NCI-H524 (cell line): ENCODE results near the gene NACC1.
"Not testable (repeated sequence)": the region's sequence is repeated elsewhere in the genome, so short reads cannot be mapped to it uniquely, and the experiment has no call there.

ENCODE experiments used
- DNase-seq, 2 experiments: peaks; one replicate each; lab custom pipeline; 2025; lab: John Stamatoyannopoulos, UW

NACC1 gene

DNA sequence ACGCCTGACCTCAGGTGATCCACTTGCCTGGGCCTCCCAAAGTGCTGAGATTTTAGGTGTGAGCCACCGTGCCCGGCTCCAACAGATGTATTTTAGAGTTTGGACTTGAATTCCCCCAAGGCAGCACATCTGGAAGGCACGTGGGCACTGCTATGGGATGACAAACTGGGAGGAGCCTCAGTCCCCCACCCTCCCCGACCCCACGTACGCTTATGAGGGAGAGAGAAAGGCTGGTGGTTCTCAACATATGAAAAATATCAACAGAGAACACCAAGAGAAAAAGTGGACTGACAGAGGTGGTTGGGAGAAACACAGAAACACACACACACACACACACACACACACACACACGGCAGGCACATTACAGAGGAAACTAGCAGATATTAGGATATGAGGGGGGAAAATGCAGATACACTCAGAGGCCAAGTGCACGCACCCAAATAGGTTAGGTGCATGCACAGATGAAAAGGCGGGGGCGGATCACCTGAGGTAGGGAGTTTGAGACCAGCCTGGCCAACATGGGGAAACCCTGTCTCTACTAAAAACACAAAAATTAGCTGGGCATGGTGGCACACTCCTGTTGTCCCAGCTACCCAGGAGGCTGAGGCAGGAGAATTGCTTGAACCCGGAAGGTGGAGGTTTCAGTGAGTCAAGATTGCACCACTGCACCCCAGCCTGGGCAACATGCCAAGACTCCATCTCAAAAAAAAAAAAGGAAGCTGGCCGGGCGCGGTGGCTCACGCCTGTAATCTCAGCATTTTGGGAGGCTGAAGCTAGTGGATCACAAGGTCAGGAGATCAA is 28.9 kb downstream of the NACC1 start:
- DNase-seq: no peak

DNA sequence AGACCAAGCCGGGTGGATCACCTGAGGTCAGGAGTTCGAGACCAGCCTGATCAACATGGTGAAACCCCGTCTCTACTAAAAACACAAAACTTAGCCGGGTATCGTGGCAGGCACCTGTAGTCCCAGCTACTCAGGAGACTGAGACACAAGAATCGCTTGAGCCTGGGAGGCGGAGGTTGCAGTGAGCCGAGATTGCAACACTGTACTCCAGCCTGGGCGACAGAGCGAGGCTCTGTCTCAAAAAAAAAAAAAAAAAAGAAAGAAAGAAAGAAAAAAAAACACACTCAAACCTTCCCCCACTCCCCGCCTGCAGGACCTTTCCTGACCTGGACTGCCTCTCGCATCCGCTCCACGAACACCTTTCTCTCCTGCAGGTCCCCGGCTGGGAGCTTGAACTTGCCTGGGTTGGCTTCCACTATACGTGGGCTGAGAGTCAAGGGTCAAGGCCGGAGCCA is 31.1 kb downstream of the NACC1 start:
- not testable (repeated sequence) for DNase-seq

DNA sequence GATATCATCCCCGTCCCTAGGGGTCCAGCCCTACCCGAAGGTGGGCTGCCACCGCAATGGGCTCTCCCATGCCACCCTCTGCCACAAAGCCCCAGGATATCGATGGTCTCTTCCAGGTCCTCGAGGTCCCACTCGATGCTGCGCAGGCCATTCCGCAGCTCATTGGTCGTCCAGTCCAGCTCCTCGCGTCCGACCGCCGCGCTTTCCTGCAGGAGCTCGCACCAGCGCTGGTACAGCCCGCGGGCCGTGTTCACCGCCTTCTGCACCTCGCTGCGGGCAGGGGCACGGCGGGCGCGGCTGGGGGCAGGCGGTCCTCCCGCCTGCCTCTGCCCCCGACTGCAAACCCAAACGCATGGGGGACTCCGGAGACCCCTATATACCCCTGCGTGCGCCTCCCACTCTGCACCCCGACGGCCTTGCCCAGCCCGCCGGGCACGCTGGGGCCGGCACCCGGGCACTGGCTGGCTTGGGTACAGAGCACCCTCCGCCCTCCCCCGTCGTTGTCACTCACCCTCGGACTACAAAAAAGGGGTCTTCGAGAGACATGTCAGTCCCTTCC is 31.6 kb downstream of the NACC1 start:
- DNase-seq: peak in 1 of 2 experiments; percentile 60

DNA sequence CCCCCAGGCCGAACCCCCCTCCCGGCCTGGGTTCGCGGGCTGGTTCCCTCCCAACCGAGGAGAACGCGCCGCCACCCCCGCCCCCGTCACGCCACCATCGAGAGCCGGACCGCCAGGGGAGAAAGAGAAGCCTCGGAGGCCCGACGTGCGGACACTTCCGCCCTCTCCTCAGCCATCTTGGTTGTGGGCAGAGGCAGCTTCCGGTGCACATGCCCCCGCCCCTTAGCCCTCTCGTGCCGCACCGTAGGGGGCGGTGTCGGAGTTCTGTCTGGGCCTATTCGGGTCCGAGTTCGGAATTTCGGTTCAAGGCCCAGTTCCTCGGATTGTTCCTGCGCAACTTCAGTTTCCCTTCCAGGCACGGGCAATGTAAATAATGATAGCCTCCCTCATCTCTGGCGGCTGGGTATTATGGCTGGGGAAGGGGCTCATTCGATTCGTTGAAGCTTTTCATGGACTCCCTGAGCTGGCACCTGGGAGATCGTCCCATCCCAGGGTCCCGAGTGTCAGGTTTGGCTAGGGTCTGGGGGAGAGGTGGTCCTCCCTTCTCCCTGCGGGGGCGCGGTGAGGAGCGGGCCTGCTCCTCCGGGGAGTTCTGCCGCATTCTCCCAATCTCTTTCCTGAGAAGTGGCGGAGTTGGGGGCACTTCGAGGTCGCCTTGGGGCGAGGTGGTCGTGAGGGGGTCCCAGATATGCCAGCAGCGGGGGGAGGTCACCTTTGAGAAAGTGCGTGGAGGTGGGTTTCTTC is 32.3 kb downstream of the NACC1 start, which contains the start of the genes IER2 and STX10:
IER2 (plus strand) TSS at position 225 of the 744 bp plus-strand sequence. CDS start 2,776 bp downstream, outside the sequence.
STX10 (minus strand) TSS at position 189 of the 744 bp plus-strand sequence. CDS start 202 bp downstream, outside the sequence.
- DNase-seq: peak; percentile 92 to 94

DNA sequence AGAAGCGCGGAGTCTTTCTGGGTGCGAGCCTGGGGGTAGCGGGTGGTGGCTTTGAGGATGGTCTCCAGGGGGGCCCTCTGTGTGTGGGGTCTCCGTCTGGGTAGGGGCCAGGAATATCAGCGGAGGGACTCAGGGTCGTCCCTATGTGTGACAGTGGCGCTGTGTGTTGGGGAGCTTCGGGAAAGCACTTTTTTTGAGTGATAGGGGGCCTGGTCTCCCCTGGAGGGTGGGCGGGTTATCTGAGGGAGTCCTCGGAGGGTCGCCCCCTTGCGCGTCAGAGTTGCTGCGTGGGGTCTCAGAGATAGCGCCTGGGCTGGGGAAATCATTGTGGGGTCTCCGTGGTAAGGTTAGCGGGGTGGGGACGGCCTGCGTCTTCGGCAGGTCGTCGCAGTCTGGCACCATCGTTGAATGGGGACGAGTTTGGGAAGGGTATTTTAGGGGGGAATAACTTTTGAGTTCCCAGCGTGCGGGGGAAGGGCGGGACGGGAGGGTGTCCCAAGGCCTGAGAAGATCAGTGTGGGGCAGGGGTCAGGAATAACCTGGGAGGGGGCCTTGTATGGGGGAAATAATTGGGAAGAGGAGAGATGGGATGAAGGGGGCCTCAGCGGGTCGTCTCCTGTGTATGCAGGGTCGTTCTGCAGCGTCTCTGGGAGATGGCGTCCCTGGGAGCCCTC is 33.0 kb downstream of the NACC1 start:
- DNase-seq: peak in 1 of 2 experiments; percentile 46

DNA sequence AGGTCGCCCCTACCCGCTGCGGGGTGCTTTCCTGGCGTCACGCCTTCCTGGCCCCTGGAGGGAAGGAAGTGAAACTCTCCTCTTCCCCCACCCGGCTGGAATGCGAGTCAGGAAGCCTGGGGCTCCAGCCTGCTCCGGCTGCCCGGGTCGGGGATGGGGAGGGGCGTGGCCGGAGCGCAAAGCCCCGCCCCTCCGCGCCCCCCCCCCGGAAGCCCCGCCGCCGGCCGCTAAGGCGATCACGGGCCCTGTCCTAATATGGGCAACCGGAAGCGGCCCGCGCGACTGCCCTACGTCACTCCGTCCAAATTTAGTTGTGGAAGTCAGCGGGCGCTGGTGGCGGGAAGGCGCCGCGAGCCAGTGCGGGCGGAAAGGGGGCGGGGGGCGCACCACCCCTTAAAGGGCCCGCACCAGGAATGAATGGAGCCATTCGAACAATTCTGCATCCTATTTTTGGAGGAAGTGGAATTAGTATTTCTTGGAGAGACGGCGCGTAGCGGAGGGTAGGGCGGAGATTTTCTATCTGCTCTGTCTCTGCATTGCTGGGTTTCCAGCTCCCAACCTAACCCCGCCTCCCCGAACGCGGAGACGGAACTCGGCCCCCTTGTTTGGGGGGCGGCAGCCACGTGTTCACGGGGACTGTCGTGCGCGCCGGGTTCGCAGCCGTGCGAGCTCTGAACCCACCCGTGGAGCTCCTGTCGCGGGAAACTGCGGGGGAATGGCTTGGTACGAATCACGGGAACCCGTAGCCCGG is 33.7 kb downstream of the NACC1 start:
- DNase-seq: peak; percentile 98

DNA sequence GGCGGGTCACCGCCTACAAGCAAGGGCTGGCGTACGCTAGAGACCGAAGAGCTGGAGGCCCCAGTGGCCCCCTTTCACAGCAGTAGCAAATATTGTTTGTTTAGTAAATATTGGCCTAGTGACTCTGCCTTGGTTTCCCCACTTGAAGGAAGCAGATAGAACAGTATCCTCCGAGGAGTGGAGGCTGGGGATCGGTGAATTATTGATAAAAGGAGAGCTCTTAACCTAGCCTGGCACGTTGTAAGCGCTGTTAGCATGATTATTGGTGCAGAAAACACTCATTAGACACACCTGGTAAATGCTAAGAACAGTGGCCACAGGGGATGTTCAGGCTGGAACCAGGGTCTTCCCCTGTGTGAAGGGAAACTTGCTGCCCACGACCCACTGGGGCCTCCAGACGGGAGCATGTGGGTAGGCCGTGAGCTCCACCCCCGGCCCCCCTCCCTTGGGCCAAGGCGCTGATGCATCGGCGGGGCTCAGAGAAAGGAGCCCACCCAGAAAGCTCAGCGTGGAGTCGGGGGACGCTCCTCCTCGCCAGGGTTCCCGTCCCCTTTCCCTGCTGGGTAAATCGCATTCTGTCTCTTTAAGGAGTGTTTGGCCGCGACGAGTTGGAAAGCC is 34.4 kb downstream of the NACC1 start:
- peak; percentile 95 to 98 for DNase-seq

DNA sequence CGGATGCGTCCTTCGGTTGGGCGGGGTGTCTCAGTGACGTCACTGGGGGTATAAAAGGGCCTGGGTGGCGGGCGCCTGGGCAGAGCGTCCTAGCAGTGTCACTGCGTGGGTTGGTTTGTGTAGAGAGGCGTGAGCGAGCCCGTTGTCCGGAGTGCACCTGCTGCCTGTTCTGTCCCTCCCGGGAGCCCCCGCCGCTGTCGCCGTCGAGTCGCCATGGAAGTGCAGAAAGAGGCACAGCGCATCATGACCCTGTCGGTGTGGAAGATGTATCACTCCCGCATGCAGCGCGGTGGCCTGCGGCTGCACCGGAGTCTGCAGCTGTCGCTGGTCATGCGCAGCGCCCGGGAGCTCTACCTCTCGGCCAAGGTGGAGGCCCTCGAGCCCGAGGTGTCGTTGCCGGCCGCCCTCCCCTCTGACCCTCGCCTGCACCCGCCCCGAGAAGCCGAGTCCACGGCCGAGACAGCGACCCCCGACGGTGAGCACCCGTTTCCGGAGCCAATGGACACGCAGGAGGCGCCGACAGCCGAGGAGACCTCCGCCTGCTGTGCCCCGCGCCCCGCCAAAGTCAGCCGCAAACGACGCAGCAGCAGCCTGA is 35.0 kb downstream of the NACC1 start:
- DNase-seq: peak in 1 of 2 experiments; percentile 73

DNA sequence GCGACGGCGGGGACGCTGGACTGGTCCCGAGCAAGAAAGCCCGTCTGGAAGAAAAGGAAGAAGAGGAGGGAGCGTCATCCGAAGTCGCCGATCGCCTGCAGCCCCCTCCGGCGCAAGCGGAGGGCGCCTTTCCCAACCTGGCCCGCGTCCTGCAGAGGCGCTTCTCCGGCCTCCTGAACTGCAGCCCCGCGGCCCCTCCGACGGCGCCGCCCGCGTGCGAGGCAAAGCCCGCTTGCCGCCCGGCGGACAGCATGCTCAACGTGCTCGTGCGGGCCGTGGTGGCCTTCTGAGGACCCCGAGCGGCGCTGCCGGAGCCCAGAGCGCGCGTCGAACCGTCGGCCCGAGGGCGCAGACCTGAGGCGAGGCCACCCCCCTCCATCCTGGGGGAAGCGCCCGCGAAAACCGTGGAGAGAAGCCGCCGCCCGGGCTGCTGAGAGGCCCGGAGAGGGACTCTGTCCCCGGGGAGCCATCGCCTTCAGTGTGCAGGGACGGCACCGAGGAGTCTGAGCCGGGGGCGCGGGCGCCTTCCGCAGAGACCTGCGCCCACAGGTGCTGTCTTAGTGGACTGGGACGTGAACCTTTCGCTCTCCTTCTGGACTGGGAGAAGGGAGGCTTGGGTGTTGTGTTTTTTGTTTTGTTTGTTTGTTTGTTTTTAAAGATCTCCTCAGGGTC is 35.6 kb downstream of the NACC1 start:
- peak in 1 of 2 experiments; percentile 72 for DNase-seq

DNA sequence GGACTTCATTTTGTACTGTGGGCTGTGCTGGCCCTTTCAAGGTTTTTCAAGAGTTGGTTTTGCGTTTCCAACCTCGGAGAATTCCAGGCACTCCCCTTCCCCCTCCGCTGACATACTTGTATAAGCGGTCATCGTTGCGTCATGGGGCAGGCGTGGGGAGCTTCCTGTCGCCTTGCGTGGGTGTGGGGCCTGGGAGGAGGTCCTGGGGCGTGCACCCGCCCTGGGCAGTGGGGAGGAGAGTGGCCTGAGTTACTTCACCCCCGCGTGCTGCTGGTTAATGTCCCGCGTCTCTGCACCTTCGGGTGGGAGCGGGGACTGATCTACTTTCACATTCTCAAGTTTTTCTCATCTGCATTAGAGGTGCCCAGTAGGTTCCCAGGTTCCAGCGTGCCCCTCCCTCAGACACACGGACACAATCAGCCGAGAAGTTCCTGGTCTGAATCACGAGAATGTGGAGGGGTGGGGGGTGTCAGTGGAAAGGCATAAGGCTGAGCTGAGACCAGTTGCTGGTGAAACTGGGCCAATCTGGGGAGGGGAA is 36.2 kb downstream of the NACC1 start:
- peak in 1 of 2 experiments; percentile 53 for DNase-seq

DNA sequence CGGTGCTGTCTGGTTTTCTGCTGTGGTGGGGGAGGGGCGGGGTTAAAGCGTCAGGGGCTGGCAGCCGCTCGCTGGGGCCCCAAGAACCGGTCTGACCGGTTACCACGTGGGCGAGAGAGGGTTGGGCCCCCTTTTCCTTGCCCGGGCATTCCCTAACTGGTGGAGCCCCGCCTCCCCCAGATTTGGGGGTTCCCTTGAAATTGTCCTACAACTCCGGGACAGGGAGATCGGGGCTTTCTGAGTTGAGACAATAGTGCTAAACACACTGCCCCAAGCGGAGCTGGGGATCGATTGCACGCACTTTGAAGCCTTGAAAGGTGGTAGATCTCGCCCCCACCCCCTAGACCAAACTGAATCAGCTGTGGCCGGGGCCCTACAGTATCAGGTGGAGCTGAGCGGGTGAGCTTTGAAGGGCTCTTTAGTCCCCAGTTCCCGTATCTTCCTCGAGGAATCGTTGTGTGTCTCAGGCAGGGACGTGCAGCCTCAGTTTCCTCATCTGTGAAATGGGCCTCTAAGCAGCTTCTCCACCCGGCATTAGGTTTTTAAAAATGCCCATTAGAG is 36.9 kb downstream of the NACC1 start:
- peak in 1 of 2 experiments; percentile 34 for DNase-seq

DNA sequence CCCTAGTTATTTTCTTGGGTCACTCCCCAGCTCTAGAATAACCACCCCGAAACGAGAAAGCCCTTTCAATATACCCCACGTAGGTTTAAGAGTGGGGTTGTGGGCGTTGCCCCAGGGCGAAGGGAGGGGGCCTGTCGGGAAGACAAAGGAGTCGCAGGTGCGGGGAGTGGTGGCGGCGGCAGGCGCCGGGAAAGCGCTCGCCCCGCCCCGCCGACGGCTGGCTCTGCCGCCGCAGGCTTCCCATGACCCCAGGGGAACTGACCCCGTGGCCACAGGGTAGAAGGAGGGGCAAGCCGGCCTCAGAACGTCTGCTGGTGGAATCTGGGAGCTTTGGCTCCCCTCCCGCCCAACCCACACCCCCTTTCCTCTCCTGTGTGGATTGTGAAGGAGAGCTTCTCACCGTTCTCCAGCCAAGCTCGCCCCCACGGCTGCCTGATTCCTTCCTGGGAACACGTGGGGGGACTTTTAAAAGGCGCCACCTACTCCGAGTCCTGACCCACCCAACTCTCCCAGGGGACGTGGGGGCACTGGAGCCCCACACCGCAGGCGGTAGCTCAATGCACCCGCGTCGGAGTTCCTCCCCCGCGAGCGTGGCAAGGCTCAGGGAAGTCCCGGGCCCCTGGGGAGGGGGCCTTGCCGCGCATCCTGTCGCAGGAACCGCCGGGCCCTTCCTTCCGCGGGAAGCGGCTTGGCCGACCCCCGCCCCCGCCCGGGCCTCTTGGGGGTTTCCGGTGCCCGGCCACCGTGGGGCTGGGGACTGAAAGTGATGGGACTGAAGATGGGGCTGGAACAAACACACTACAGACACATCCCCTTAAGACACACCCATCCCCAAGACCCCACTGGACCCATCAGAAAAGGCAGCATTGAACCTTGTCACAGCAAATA is 37.7 kb downstream of the NACC1 start:
- peak in 1 of 2 experiments; percentile 22 for DNase-seq

DNA sequence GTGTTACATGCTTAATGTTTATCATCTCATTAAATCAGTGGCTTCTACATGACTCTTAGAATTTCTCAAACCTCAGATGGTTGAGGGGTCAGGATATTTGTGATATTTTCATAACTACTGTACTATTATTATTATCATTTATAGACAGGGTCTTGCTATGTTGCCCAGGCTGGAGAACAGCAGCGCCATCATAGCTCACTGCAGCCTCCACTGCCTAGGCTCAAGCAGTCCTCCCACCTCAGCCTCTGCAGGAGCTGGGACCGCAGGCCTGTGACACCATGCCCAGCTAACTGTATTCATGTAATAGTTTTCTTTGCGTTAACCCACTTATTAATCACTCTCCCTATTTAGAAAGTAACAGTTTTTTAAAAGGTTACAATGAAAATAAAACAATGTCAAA is 41.6 kb downstream of the NACC1 start:
- DNase-seq: no peak

DNA sequence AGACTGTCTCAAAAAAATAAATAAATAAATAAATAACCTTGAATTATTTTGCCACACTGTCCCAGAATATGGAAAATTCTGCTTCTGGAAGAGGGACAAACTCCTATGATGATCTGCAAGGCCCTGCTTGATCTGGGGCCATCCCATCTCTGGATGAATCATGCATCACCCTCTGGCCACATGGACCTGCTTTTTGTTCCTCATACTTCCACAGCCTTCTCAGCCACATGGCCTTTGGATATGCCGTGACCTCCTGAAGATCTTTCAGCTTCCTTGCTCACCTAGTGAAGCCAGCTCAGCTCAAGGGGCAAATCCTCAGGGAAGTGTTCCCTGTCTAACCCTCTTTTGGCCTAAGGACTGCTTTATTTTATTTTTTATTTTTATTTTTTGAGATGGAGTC is 42.5 kb downstream of the NACC1 start:
- DNase-seq: no peak

DNA sequence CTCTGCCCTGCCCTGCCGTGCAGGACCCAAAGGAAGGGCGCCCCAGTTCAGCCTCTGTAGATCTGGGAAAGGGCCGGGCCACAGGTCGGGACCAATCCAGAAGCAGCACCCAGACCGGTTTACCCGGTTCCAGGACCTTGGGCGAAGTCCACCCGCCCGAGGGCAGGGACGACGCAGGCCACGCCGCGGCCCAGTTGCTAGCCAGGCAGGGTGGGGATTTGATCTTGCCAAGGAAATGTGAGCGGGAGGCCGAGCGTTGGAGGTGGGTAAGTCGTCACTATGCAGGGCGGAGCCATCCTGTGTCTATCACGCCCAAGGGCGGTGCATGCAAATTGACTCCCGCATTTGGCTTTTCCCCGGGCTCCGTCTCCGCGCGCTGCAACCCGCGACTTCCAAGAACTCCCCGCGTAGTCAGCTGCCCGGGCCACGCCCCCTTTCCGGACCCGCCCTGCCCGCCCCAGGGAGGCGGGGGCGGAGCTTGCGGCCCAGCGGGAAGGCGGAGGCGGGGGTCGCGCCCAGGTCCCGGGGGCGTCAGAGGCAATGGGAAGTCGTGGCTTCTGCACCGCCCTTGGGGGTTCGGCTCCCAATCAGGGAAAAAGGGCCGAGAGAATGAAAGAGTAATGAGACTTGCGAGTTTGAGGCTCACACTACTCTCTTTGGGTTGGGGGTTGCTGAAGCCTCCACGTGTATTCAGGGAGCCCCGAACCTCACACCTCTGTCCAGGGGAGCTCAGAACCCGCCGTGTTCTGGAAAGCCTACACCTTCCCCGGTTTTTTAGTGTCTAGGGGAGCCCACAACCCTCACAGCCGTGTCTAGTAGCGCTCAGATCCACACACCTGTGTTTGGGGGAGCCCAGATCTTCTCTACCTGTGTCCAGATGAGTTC is 44.9 kb downstream of the NACC1 start:
- DNase-seq: peak; percentile 91 to 95

DNA sequence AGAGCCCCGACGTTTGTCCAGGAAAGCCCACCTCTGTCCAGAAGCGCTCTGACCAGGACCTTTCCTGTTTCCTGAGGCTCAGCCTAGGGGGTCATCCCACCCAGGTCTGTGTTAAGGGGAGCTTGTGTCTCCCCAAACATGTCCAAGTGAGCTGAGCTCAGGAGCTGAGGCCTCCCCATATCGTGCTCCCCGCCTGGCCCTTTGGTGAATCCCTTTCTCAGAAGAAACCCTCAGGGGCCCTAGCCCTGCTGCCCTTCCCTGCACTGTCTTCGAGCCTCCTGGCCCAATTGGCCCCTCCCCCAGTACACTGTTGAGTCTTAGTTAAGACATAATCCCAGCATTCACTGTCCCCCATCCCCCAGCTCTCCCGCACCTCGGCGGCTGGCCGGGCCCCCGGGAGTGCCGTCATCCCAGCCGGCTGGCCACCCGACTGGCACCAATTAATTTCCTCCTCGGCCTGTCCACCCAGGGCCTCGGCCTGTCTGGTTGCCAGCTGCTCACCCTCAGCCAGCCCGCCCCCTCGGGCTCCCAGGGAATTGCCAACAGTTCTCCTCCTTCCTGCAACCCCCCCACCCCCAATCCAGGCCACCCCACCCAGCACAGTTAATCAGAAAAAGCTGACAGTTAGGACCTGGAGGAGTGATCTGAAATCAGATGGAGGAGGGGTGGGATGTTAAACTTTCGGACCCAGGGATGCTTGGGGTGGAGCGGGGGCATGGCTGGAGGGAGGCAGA is 45.7 kb downstream of the NACC1 start:
- peak; percentile 83 to 91 for DNase-seq
